LNCaP clone FGC (cell line): ENCODE measurements around the gene OTUD7B.

Experiments
- DNase-seq: peaks from one replicate; pipeline ENCODE4 v3.0.0-alpha.2; 2011; ENCODE audit warnings: low read depth
- H3K4me3 ChIP-seq: 2 replicates; pipeline ENCODE4 v1.5.1; 2011; ENCODE audit warnings: mild to moderate bottlenecking, low read depth, low read length, control low read depth
- CTCF ChIP-seq: IDR thresholded peaks from 2 replicates; pipeline ENCODE4 v1.5.1; 2012; ENCODE audit warnings: mild to moderate bottlenecking; ENCODE audit not compliant: control insufficient read depth, insufficient read depth; ENCODE audit errors: extremely low read depth

The OTUD7B gene

GRCh38 chr1:150034336-150034735 is 23.8 kb upstream of the OTUD7B start:
- no peak for DNase-seq
- TF ChIP-seq CTCF, result no peak
- H3K4me3 ChIP-seq, result no peak overlapping the region

GRCh38 chr1:150028322-150028721 is 17.8 kb upstream of the OTUD7B start:
- TF ChIP-seq CTCF, result no peak
- no peak for DNase-seq
- no peak overlapping the region for H3K4me3 ChIP-seq

DNA sequence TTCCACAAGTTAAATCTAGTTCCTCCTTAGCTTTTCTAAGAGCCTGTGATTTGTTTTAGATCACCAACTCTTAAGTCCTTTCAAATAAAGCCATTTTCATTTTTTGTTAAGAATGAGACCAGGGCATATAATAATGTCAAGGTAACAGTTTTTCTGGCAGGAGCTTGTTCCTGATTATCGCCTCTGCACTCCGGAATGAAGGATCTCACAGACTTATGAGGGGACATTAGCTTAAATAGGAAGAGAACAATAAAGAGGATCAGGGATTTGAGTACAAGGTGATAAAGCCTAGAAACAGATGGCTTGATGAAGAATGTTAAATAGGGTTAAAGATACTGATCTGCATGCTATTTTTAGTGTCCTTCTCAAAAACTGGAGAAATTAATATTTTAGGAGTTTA is 13.6 kb upstream of the OTUD7B start:
- DNase-seq, result no peak
- no peak overlapping the region for H3K4me3 ChIP-seq
- TF ChIP-seq CTCF, result no peak

- no peak for TF ChIP-seq CTCF
- DNase-seq, result no peak
- no peak overlapping the region for H3K4me3 ChIP-seq
Observed at GRCh38 chr1:150022357-150022756, 11.8 kb upstream of the OTUD7B start.

- TF ChIP-seq CTCF, result no peak
- H3K4me3 ChIP-seq, result no peak overlapping the region
- peak; percentile 92 for DNase-seq
Observed at GRCh38 chr1:150021191-150021694, 10.7 kb upstream of the OTUD7B start.

DNA sequence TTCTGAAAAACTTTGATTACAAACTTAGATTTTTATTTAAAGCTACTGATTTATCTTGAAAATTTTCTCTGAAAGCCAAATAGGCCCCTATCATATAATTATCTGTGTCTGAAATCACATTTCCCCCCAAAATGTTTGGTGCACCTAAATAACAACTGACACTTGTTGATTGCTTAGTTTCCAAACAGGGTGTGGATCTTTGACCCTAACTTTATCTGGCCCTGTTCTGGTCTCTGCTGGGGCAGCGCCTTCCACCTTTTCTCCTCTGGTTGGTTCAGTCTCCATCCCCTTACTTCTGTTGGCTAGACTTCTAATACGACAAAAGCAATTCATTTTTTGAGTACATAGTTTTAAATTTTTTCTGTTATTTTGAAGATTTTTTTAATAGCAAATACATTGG is 10.2 kb upstream of the OTUD7B start:
- no peak overlapping the region for H3K4me3 ChIP-seq
- TF ChIP-seq CTCF, result no peak
- DNase-seq, result no peak

DNA sequence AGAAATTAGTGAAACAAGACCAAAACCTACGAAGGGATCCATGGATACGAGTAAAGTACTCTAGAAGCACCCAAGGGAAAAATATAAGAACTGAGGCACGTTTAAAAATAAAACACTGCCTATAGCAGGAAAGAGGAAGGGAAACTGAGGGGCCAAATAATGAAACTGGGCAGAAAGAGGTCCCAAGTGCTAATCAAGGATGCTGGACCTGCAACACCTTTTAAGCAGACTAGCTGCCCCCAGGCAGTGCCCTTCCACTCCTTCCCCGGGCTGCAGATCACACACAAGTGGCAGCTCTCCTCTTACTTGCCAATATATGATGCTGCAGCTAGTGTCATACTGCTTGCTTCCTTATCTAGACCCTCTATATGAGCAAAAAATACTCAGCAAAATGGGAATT is 7.6 kb upstream of the OTUD7B start:
- no peak for TF ChIP-seq CTCF
- H3K4me3 ChIP-seq, result no peak overlapping the region
- no peak for DNase-seq
